Astrocyte of the hippocampus (primary cell): Measurements from ENCODE around the gene OR2H1.

Experiments
- DNase-seq: peaks from one replicate; pipeline ENCODE4 v3.0.0; 2011; ENCODE audit warnings: low read depth, low spot score

Gene OR2H1

DNA sequence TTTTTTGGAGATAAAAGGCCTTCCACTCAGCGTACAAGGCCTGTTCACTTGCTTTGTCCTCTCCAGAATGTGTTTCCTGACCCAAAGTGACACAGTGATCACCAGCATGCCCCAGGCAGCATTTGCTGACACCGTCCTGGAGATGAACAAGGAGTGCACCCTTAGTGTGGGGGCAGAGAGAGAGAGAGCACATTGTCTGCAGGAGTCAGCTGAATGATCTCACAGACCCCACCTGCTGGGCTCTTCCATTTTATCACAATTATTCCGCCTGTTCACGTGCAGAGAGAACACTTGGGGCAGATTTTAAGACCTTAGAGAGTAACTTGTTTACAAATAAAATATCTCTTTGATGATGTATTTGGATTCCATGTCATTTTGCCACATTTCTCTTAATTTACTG, 53.2 kb downstream of the OR2H1 start:
- DNase-seq: no peak

DNA sequence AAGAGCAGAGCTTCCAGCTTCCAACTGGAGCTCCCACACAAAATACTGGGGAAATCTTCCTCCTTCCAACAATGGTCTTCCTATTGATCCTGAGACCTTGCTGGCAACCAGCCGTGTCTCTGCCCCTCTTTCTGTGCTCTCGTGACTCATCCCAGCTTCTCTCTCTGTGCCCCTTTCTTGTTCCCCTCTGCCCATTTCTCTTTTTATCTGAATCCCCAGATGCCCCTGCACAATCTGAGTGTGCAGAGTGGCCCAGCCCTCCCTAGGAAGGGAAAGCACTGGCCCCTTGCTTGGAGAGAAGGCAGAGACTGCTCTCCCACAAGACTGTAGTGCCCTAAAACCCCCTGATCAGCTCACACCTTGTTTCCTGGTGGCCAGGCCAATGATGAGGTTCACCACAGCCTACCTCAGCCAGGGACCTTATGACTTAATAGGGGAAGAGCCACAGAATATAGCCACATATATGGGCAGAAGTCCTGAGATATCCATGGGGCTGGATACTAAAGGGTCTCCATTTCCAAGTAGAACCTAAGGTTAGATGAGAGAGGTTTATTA, 53.9 kb downstream of the OR2H1 start:
- no peak for DNase-seq
